NCI-H1105 (cell line): ENCODE data around the gene DHRS12.

ENCODE experiments used
- DNase-seq: peaks from one replicate; lab custom pipeline; 2025; lab: John Stamatoyannopoulos, UW

DHRS12 gene

DNA sequence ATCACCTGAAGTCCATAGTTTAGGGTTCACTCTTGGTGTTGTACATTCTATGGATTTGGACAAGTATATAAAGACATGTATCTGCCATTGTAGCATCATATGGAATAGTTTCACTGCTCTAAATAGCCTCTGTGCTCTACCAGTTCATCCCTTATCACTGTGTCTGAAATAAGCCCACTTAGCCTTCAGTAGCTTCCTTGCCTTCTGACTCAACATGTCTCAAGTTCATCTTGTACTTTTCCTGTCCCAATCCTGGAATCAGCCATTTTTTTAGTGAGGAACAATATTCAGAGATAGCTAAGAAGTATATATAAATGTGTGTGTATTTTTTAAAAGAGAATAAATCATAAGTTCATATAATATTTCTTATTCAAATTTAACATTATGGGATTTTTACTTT, 79.2 kb downstream of the DHRS12 start:
- no peak for DNase-seq

DNA sequence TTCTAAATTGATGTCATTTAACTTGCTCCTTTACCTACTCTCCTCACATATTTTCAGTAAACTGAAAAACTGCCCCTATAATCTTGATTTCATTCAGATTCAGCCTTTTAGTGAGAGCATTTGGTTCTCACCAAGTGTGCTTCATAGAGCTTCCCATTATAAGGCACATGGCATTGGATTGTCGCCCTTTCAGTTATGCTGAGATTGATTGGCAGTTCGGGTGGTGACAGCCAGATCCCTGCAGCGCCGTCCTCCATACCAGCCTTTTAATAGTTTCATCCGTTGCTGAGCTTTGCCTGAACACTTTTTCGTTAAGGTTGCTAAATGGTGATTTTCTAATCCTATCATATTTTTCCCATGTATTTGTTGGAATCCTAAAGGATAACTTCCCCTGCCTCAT, 80.4 kb downstream of the DHRS12 start:
- no peak for DNase-seq

DNA sequence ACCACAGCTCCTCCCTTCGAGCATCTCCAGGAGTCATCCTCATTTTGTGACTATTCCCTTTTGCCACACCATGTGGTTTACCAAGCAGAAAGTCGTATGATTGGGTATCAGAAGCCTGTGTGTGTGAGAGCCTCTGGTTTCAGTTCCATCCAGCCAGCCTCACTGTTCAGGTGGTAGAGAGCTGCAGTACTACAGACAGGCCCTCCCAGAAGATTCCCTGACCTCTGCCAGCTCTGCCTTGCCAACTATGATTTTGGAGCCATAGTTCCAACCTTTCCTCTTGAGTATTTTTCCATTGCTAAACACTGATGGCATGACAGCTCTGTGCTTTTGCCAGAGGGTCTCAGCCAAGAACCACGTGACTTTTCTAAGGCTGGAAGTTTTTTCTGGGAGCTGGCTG, 82.5 kb downstream of the DHRS12 start:
- no peak for DNase-seq

GRCh38 chr13:51719394-51719793, 84.6 kb downstream of the DHRS12 start:
- no peak for DNase-seq
